ENCODE results near the gene HDAC4.

GRCh38 chr2:239015218-239015900 is 385.5 kb downstream of the HDAC4 start:
- TF ChIP-seq CTCF (IDR thresholded peaks at IDR 0.05): no peak
- no peak for TF ChIP-seq POLR2A (IDR thresholded peaks at IDR 0.05)
